Colonic mucosa (tissue), 4 donors: ENCODE measurements around the gene HYDIN. TPM values are rescaled to one million over a fixed set of nuclear protein-coding genes. Genes with fewer than 3 reads are reported as not detected.

ENCODE experiments used
- DNase-seq: peaks from one replicate; pipeline ENCODE4 v3.0.0-alpha.2; 2020
- H3K27ac ChIP-seq: fragments of 200-600 bp; one replicate; pipeline ENCODE4 v1.8.0; 2021
- H3K27me3 ChIP-seq: fragments of 200-600 bp; one replicate; pipeline ENCODE4 v1.8.0; 2021
- H3K36me3 ChIP-seq: fragments of 200-600 bp; one replicate; pipeline ENCODE4 v1.8.0; 2021
- H3K4me1 ChIP-seq: fragments of 200-600 bp; one replicate; pipeline ENCODE4 v1.8.0; 2021; ENCODE audit warnings: mild to moderate bottlenecking
- H3K4me3 ChIP-seq: fragments of 200-600 bp; one replicate; pipeline ENCODE4 v1.8.0; 2021
- H3K9ac ChIP-seq, 2 donors: one replicate each; pipeline ENCODE4 v1.7.0; 2013; ENCODE audit warnings: control low read depth in 2 of 2, low read depth in 2 of 2, low read length in 2 of 2
- H3K9me3 ChIP-seq: fragments of 200-600 bp; one replicate; pipeline ENCODE4 v1.8.0; 2021
- CTCF ChIP-seq: fragments of 200-600 bp; IDR thresholded peaks from one replicate; pipeline ENCODE4 v1.8.0; 2022; ENCODE audit warnings: antibody characterized with exemption, mild to moderate bottlenecking
- intact Hi-C: fragments of 100-400 bp; cut with DNase I; formaldehyde crosslinking; loops from one replicate; pipeline ENCODE4 v1.14.1; 2022
- total RNA-seq, 2 donors: library from RNA; stranded (reverse); fragmentation: NEBNext Ultra II Directional in 1 of 2; extraction: Animal tissue kit (Norgen Biotek cat#: 25700) in 1 of 2; gene quantifications; one replicate each; pipeline ENCODE4 v1.2.1, GENCODE V29; 2021
- donor health status: healthy.
- donor health status: DM: no; HTN: no; CAD: no.
- donor health status: DM: no; HTN: no; CAD: no.

HYDIN gene
- total RNA-seq, 2 donors from 2014 or later: 0.58 to 0.64 TPM

GRCh38 chr16:70789595-70790447 is 440.7 kb downstream of the HYDIN start:
- Histone ChIP-seq H3K9me3 (no peaks in the 10 kb centered on the region), H3K27me3 (no peaks in the 10 kb centered on the region), H3K27ac (no peak overlapping the region), H3K4me1 (no peaks in the 10 kb centered on the region), H3K36me3 (no peaks in the 10 kb centered on the region), H3K9ac (no peak overlapping the region), H3K4me3 (no peak overlapping the region)
- intact Hi-C loops: no loop called here
- no peak for DNase-seq
- TF ChIP-seq CTCF: no peak

DNA sequence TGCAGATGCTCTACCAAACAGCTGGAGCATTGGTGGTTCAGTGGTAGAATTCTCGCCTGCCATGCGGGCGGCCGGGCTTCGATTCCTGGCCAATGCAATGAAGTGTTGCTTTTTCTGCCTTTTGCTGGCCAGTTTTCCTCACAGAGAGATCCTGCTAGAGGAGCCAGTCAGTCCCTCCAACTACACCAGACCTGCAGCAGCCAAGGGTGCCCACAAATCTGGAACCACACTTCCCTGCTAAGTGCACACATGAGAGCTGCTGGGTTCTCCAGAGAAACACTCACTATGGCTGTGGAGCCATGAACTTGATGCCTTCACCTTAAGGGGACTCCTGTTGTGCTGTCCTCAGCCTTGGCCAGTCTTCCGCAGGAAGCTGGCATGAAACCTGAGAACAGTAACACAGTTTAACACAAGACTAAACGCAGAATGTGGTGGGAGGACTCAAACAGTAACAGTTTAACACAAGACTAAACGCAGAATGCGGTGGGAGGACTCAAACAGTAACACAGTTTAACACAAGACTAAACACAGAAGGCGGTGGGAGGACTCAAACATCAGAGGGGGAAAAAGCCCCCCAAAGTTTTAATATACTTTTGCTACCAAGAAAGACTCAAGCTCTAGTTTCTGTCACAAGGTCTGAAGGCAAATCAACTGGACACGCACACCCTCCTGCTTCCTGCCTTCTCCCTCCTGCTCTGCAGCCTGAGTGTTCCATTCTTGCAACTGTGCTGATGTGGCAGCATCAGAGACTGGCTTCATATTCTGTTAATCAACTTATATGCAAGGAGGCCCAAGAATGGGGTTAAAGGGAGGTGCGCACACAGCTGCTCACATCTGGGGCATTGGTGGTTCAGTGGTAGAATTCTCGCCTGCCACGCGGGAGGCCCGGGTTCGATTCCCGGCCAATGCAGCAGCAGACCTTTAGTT is 441.6 kb downstream of the HYDIN start:
- Histone ChIP-seq H3K9ac (no peak overlapping the region), H3K36me3 (no peaks in the 10 kb centered on the region), H3K27me3 (no peaks in the 10 kb centered on the region), H3K27ac (no peak overlapping the region), H3K4me3 (no peak overlapping the region), H3K9me3 (no peaks in the 10 kb centered on the region), H3K4me1 (no peaks in the 10 kb centered on the region)
- DNase-seq: peak; percentile 40
- no peak for TF ChIP-seq CTCF
- intact Hi-C loops: no loop called here

GRCh38 chr16:70786020-70786755 is 444.3 kb downstream of the HYDIN start:
- intact Hi-C loops: no loop called here
- Histone ChIP-seq H3K4me1 (no peaks in the 10 kb centered on the region), H3K27ac (no peak overlapping the region), H3K4me3 (no peak overlapping the region), H3K36me3 (peaks cover 14% of the 10 kb centered on the region), H3K27me3 (no peaks in the 10 kb centered on the region), H3K9me3 (no peaks in the 10 kb centered on the region), H3K9ac (no peak overlapping the region)
- DNase-seq: no peak
- TF ChIP-seq CTCF: no peak

DNA sequence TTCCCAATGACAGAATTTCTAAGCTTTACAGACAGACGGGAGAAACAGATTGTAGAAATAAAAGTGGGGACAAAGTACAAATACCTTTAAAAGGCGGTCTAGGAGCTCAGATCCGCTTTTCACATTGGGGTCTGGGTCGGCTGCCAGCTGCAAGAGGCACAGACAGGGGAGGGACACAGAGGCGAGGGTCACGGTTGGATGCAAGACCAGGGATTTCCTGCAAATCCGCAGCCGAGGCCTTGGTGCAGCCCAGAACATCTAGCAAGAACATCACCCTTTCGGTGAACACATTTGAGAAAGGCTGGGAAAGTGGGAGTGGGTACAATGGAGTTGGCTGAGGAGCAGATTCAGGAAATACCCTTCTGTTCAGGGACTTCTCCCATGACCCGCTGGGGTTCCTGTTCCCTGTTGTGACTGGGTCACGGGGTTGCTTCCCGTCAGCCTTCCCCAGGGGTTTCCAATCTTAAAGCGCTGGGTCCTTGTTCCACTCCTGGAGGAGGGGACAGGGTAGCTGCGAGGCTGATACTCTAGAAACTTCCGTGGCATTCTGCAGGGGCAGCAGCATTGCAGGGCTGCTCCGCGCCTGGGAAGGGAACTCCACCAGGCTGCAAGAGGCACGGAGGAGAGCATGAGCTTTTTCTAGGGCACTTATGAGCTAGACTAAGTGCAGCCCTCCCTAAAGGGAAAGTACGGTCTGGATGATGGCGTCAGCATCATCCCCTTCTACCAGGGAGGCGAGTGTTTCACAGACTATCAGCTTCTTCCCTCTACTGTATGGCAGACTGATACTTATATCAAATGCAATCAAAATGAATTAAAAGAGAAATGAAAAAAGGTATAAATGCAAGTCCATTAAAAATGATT is 445.6 kb downstream of the HYDIN start:
- Histone ChIP-seq H3K4me3 (no peak overlapping the region), H3K27ac (no peak overlapping the region), H3K4me1 (no peaks in the 10 kb centered on the region), H3K9ac (no peak overlapping the region), H3K9me3 (no peaks in the 10 kb centered on the region), H3K36me3 (peaks cover 14% of the 10 kb centered on the region), H3K27me3 (no peaks in the 10 kb centered on the region)
- no peak for DNase-seq
- no peak for TF ChIP-seq CTCF
- intact Hi-C loops: no loop called here
